ENCODE measurements around the gene NAAA. TPM values are rescaled to one million over a fixed set of nuclear protein-coding genes. Genes with fewer than 3 reads are reported as not detected.

Gene NAAA
- total and polyA plus RNA-seq, 5 experiments from 2014 or later = 63.1 to 87.9 (median 81.0) TPM

DNA sequence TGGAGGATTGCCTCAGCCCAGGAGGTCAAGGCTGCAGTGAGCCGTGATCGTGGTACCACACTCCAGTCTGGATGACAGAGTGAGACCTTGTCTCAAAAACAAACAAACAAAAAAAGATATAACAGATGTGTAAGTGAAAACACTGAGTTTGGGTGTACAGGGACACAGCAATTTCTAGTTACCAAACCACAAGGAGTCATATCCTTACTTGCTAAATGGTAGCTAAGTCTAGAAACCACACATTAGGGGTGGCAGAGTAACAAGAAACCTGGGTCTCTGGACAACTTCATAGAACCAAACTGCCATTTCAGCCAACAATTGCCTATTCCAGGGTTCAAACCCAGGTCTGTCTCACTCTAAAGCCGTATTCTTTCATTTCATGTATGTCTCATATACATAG is 59.3 kb downstream of the NAAA start:
- peaks cover 0 to 6% (median 0%) of the 10 kb centered on the region in 3 donors for H3K36me3 Mint-ChIP-seq
- ATAC-seq = no peak
- no peak overlapping the region for H3K4me3 Mint-ChIP-seq
- POLR2A ChIA-PET = no interaction called here
- H3K9me3 Mint-ChIP-seq = no peaks in the 10 kb centered on the region
- peaks cover 0 to 5% (median 0%) of the 10 kb centered on the region in 5 donors for H3K27me3 Mint-ChIP-seq
- H3K4me1 Mint-ChIP-seq = no peaks in the 10 kb centered on the region
- DNase-seq = no peak
- H3K27ac Mint-ChIP-seq = no peak overlapping the region

DNA sequence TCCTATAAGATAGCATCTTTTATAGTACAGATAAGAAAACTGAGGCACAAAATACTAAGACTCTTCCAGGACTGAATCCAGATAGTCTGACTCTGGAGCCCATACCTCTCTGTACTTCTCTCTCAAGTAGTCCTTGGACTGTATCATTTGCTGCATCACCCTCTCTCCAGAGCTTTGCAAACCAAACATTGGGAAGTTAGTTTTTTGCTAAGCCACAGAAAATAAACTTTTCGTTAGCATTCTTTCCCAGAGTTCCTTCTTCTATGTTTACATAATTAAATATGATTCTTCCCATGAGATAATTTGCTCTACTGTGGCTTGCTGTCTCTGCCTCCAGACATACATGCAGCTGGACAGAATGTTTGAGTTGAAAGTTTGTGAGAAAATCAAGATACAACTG is 60.5 kb downstream of the NAAA start:
- POLR2A ChIA-PET = no interaction called here
- DNase-seq = no peak
- Mint-ChIP-seq H3K9me3 (no peaks in the 10 kb centered on the region), H3K27me3 (peaks cover 0 to 9% (median 1%) of the 10 kb centered on the region in 5 donors), H3K4me3 (no peak overlapping the region), H3K27ac (no peak overlapping the region), H3K4me1 (no peaks in the 10 kb centered on the region), H3K36me3 (peaks cover 0 to 6% (median 0%) of the 10 kb centered on the region in 3 donors)
- no peak for ATAC-seq

DNA sequence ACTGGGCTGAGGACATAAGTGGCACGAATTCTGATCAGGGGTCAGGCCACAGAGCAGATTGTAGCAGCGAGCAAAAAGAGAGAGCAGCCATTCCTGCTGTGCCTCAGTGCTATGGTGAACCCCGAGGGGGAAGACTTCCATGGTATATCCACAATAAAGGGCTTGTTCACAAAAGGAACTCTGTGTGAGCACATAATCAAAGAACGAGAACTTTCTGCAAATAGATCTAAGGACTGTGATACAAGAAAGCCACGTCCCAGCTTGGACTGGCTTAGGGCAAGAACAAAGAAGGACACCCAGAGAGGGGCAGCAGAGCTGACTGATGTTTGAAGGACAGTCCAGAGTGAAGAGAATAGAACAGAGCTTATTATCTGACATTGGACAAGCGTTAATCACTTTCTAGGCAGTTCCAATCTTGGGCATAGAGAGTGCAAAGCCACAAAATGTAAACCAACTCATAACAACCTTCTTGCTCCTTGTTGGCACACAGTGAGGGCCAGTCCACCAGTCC is 62.5 kb downstream of the NAAA start:
- no peak for ATAC-seq

DNA sequence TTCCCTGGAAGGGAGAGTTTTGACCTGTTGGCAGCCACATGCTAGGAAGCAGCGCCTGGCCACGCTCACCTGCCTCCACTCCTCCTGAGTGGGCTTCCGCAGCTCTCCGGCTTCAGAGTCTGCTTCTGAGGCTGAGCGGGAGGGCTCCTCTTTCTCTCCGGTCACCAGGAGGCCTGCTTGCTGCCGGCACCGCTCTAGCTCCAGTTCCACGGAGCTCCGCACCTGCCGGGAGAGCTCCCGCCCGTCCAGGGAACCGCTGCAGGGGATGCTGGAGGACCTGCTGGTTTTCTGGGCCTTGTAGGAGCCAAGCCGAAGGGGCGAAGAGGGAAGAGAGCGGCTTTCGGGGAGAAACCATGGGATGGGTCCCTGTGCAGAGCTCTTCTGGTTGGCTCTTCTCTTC is 64.6 kb downstream of the NAAA start:
- no peak for DNase-seq
- Mint-ChIP-seq H3K4me3 (no peak overlapping the region), H3K4me1 (no peaks in the 10 kb centered on the region), H3K9me3 (no peaks in the 10 kb centered on the region), H3K27ac (no peak overlapping the region), H3K36me3 (no peaks in the 10 kb centered on the region), H3K27me3 (peaks cover 0 to 9% (median 1%) of the 10 kb centered on the region in 5 donors)
- no peak for ATAC-seq
- POLR2A ChIA-PET = no interaction called here

More for the DNA sequence above, 62.5 kb downstream of the NAAA start:
- no peak for DNase-seq
- Mint-ChIP-seq H3K27ac (no peak overlapping the region), H3K4me1 (no peaks in the 10 kb centered on the region), H3K27me3 (peaks cover 0 to 9% (median 1%) of the 10 kb centered on the region in 5 donors), H3K4me3 (no peak overlapping the region), H3K9me3 (no peaks in the 10 kb centered on the region), H3K36me3 (peaks cover 0 to 6% (median 0%) of the 10 kb centered on the region in 3 donors)
- POLR2A ChIA-PET = interaction anchor here (0.6 kb wide), 1 partner anchor 261 kb away, joined by 3 read pairs; no protein-coding TSS in a partner anchor

DNA sequence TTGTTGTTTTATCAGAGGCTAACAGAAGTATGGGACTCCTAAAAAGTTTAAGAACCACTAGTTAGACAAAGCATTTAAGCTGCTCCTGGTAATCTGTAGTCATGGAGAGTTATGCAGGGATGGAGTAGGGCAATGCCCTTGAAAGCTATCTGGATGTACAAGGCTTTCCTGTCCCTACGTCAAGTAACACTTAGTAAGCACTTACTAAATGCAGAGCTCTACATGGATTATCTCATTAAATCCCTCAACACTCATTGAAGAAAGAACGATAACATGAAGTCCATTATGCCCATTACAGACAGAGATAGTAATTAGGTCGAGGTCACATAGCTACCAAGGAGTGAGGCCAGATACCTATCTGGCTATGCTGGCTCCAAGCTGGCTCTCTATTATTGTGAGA is 71.7 kb downstream of the NAAA start:
- no peak overlapping the region for H3K27ac Mint-ChIP-seq
- ATAC-seq (no peak), DNase-seq (no peak)
- H3K27me3 Mint-ChIP-seq = peaks cover 0 to 2% (median 0%) of the 10 kb centered on the region in 5 donors
- no peaks in the 10 kb centered on the region for H3K9me3 Mint-ChIP-seq
- no peaks in the 10 kb centered on the region for H3K4me1 Mint-ChIP-seq
- POLR2A ChIA-PET = no interaction called here
- no peaks in the 10 kb centered on the region for H3K36me3 Mint-ChIP-seq
- H3K4me3 Mint-ChIP-seq = no peak overlapping the region

DNA sequence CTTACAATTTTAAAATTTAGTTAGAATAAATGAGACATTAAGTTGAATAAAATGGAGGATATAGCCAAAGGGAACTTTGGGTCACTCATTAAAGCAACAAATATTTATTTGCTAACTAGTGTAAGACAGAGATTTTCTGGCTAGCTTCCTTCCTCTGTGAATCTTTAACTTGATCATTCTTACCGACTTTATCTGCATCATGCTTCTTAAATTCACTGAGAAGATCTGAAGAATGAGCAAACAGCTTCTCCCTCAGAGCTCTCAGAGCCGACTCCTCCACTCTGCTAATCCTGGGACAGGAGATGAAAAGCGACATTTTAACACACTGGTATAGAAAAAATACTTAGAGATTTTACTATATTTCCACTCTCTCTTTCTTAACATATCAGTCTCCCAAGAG is 73.7 kb downstream of the NAAA start:
- H3K4me3 Mint-ChIP-seq = no peak overlapping the region
- POLR2A ChIA-PET = no interaction called here
- H3K27me3 Mint-ChIP-seq = peaks cover 0 to 7% (median 2%) of the 10 kb centered on the region in 5 donors
- H3K9me3 Mint-ChIP-seq = peaks cover 0 to 4% (median 0%) of the 10 kb centered on the region in 9 donors
- H3K36me3 Mint-ChIP-seq = no peaks in the 10 kb centered on the region
- no peak overlapping the region for H3K27ac Mint-ChIP-seq
- ATAC-seq (no peak), DNase-seq (no peak)
- H3K4me1 Mint-ChIP-seq = no peaks in the 10 kb centered on the region

Other genes with a start within 250 kb of the NAAA start
- gene USO1, start 216.4 kb downstream of the NAAA start, total RNA-seq = 10 to 100 TPM; 32.3 to 36.6 TPM
- gene USO1, start 216.4 kb downstream of the NAAA start, polyA plus RNA-seq = 10 to 100 TPM; 22.0 to 26.5 (median 24.4) TPM
- 1 to 10 TPM; 1.6 to 1.8 TPM for gene PPEF2, start 38.6 kb downstream of the NAAA start, total RNA-seq
- gene PPEF2, start 38.6 kb downstream of the NAAA start, polyA plus RNA-seq = not detected
- gene SDAD1, start 49.9 kb upstream of the NAAA start, total RNA-seq = 10 to 100 TPM; 55.5 to 66.0 TPM
- gene SDAD1, start 49.9 kb upstream of the NAAA start, polyA plus RNA-seq = 10 to 100 TPM; 71.7 to 91.9 (median 78.3) TPM
- gene CXCL9, start 66.5 kb upstream of the NAAA start, total RNA-seq = not detected
- gene CXCL9, start 66.5 kb upstream of the NAAA start, polyA plus RNA-seq = not detected
- gene CXCL10, start 82.5 kb upstream of the NAAA start, total RNA-seq = not detected
- gene CXCL10, start 82.5 kb upstream of the NAAA start, polyA plus RNA-seq = not detected
- gene CXCL11, start 95.1 kb upstream of the NAAA start, total RNA-seq = not detected
- not detected for gene CXCL11, start 95.1 kb upstream of the NAAA start, polyA plus RNA-seq
- gene ART3, start 133.7 kb upstream of the NAAA start, total RNA-seq = not detected
- not detected for gene ART3, start 133.7 kb upstream of the NAAA start, polyA plus RNA-seq
- gene NUP54, start 207.4 kb upstream of the NAAA start, total RNA-seq = 10 to 100 TPM; 50.8 to 59.9 TPM
- gene NUP54, start 207.4 kb upstream of the NAAA start, polyA plus RNA-seq = 10 to 100 TPM; 36.8 to 40.0 (median 37.8) TPM